GM04503 (cell line): ENCODE results near the gene NOX4.
"Not testable (repeated sequence)": the region's sequence is repeated elsewhere in the genome, so short reads cannot be mapped to it uniquely, and the experiment has no call there.

Source experiments
- DNase-seq: peaks from one replicate; pipeline ENCODE4 v3.0.0-alpha.2; 2012; ENCODE audit warnings: low read depth

The NOX4 gene

GRCh38 chr11:89295023-89295422 is 196.2 kb downstream of the NOX4 start:
- DNase-seq = not testable (repeated sequence)

GRCh38 chr11:89293965-89294679 is 197.1 kb downstream of the NOX4 start:
- DNase-seq = no peak

DNA sequence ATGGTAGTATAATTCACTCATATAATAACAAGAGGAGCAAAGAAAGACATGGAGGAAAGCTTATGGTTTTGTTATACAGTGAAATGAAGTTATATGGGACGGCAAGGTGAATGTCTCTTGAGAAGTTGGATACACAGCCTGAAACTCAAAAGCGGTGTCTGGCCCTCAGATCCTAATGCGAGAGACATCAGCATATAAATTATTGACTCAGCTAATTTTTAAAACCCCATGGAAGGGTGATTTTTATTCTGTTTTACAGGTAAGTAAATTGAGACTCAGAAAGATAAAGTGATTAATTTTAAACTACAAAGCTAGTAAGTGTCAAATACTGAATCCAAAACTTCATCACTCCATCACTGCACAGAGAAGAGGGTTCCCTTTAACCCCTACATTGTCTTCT is 203.2 kb downstream of the NOX4 start:
- not testable (repeated sequence) for DNase-seq

DNA sequence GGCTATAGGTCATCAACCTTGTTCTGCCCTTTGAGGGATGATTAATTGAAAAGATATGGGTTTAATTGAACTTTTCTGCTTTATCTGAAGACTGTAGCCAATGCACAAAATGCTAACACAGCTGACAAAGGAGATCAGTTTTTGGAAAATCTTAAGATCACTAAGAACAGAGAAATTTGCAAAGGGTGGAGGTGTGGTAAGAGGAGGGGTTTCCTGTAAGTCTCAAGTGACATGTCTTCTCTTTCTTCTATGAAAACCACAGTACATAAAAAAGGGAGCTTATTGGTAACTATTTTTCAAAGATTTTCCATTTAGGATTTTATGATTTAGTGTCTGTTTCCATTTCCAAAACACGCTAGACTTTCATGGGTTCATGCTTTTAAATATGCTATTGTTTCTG is 204.6 kb downstream of the NOX4 start:
- not testable (repeated sequence) for DNase-seq

DNA sequence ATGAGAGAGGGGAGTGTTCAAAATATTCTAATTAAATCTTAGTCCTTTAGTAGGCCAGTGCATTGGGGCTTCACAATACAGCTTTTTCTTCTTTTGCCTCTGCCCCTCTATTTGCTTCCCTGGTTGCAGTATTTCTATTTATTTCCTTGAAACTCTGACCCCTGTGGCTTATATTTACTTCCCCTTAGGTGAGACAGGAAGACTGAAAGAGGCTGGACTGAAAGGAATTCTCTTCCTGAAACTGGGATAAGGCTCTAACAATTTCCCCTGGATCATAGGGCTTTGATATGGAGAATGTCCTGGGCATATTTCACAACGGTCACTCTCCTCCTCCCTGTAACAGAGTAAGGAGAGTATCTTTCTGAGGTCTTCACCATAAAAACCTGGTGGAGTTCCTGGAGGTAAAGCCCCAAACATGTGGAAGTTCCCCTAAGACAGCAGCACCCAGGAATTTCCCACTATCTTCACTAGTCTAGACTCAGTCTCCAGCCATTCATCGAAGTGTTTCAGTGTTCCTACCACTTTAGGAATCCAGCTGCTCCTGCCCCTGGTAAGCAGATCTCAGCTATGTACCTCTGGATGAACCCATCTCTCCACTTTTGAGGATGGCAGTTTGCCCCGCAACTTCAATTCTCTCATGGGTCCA is 210.0 kb downstream of the NOX4 start:
- not testable (repeated sequence) for DNase-seq

DNA sequence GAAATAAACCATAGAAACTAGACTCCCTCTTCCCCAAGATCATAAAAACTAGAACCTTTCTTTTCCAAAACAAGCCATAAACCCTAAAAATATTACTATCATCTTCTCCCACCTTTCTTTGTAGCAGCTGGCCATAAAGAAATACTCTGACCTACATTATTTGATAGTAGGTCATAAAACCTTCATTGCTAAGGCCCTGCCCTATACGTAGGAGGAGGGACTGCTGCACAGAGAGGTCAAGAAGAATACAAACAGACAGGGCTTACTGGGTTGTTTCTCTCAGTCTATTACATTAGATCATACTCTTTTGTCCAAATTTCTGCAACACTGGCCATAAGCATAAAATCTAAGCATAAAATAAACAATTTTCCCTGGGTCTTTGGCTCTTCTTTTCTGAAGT is 212.0 kb downstream of the NOX4 start:
- no peak for DNase-seq

DNA sequence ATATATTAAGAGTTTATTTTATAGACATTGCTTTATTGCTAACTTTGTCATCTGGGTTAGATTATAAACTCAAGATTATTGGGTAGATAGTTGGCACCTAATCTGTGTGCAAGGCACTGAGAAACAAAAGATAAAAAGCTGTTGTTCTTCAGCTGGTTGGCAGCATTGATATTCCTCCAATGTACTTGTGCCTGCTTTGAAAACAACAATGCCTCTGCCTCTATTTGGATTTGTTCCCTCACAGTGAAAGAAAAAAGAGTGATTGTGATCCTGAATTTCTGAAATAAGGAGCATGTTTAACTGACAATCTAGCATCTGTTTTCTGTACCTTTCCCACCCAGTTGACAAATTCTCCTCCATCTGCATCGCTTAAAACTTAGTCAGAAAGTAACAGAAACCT is 215.2 kb downstream of the NOX4 start:
- DNase-seq = no peak
